Tibial nerve (tissue), 4 donors: Measurements from ENCODE around the gene CAPN8.

Source experiments
- CTCF ChIP-seq, 5 experiments: fragments of 200-600 bp in 3 of 5; fragments of 450-650 bp in 2 of 5; sonication (generic) in 3 of 5; IDR thresholded peaks; one replicate each; pipeline ENCODE4 v1.5.1; 2016 to 2019; ENCODE audit warnings: antibody characterized with exemption in 5 of 5, mild to moderate bottlenecking in 3 of 5, moderate library complexity in 2 of 5
- EP300 ChIP-seq, 2 donors: sonication (generic); formaldehyde crosslinking; IDR thresholded peaks; one replicate each; pipeline ENCODE4 v1.6.1; 2017; ENCODE audit warnings: antibody characterized with exemption in 2 of 2, mild to moderate bottlenecking in 1 of 2
- POLR2A ChIP-seq, 2 donors: fragments of 450-650 bp; IDR thresholded peaks; one replicate each; pipeline ENCODE4 v1.6.1; 2017; ENCODE audit warnings: antibody characterized with exemption in 2 of 2, mild to moderate bottlenecking in 2 of 2, moderate library complexity in 2 of 2

- no peak for TF ChIP-seq POLR2A (IDR thresholded peaks at IDR 0.05)
- no peak for TF ChIP-seq CTCF (IDR thresholded peaks at IDR 0.05)
- TF ChIP-seq EP300 (IDR thresholded peaks at IDR 0.05) = no peak
Measured at GRCh38 chr1:223534677-223535076, 130.8 kb downstream of the CAPN8 start.
